HepG2 (cell line): Measurements from ENCODE around the gene GMPPB. TPM values are rescaled to one million over a fixed set of nuclear protein-coding genes. Genes with fewer than 3 reads are reported as not detected.

ENCODE experiments used
- ATAC-seq: fragments of 200-7000 bp; cut with Tn5 transposase; 3 replicates; pipeline ENCODE4 v1.9.1; 2020; ENCODE audit warnings: mild to moderate bottlenecking, moderate library complexity
- BruUV-seq: library from RNA; stranded (reverse); fragments of 400-500 nt; replicated peaks from 2 replicates; lab custom pipeline; 2021; lab: Mats Ljungman, UMichigan
- CTCF ChIA-PET: fragments of 300-600 bp; formaldehyde crosslinking; extraction: SDS; loops from one replicate; lab custom pipeline; 2021; ENCODE audit warnings: low total read pairs, inconsistent platforms, low intra/inter-chr PET ratio; lab: Yijun Ruan, JAX
- POLR2A ChIA-PET: fragments of 350-600 bp; sonication (Branson Sonifier 250); formaldehyde crosslinking; loops from one replicate; lab custom pipeline; 2020; ENCODE audit warnings: antibody characterized with exemption, inconsistent platforms; lab: Yijun Ruan, JAX
- DNase-seq: peaks from one replicate; pipeline ENCODE4 v3.0.0-alpha.2; 2015; ENCODE audit warnings: low spot score
- FAIRE-seq: peaks from 3 replicates; lab custom pipeline; 2011; peaks lifted over from hg19 to GRCh38; lab: Jason Lieb, UNC
- H2AFZ ChIP-seq: one replicate; pipeline ENCODE4 v1.6.1; 2011; ENCODE audit warnings: low read length, inconsistent platforms
- H3K27ac ChIP-seq: fragments of 300-600 bp; 3 replicates; pipeline ENCODE4 v1.8.0; 2011; ENCODE audit warnings: mixed run types, mild to moderate bottlenecking, mixed read lengths, low read length, inconsistent platforms; ENCODE audit not compliant: insufficient read depth; ENCODE audit errors: extremely low read length
- H3K27me3 ChIP-seq, 2 experiments: fragments of 200-600 bp in 1 of 2; 2 replicates in 1 of 2; 3 replicates in 1 of 2; pipeline versions ENCODE4 v1.6.0 to v1.8.0; 2011; ENCODE audit warnings: low read length in 2 of 2, mild to moderate bottlenecking in 2 of 2, moderate library complexity in 2 of 2, inconsistent platforms in 1 of 2; ENCODE audit not compliant: insufficient read depth in 2 of 2, control insufficient read depth in 1 of 2
- H3K36me3 ChIP-seq, 2 experiments: fragments of 200-600 bp in 1 of 2; replicated peaks in 1 of 2; 2 replicates in 1 of 2; 3 replicates in 1 of 2; pipeline versions ENCODE4 v1.5.1 to v1.8.0; 2011; ENCODE audit warnings: low read length in 2 of 2, inconsistent platforms in 1 of 2; ENCODE audit not compliant: insufficient read depth in 2 of 2, control insufficient read depth in 1 of 2
- H3K4me1 ChIP-seq: 2 replicates; pipeline ENCODE4 v1.5.1; 2012; ENCODE audit warnings: low read length, inconsistent platforms; ENCODE audit not compliant: insufficient read depth
- H3K4me2 ChIP-seq: 2 replicates; pipeline ENCODE4 v1.6.0; 2011; ENCODE audit warnings: low read depth, low read length, inconsistent platforms
- H3K4me3 ChIP-seq, 3 experiments: fragments of 200-600 bp in 1 of 3; sonication (generic), shearing (Covaris generic) in 1 of 3; replicated peaks in 1 of 3; 2 replicates each; pipeline ENCODE4 v1.5.1; 2011 to 2016; ENCODE audit warnings: low read length in 3 of 3, inconsistent platforms in 2 of 3, low read depth in 2 of 3, mild to moderate bottlenecking in 2 of 3, control low read depth in 1 of 3, mixed read lengths in 1 of 3; ENCODE audit not compliant: insufficient read depth in 1 of 3
- H3K79me2 ChIP-seq: one replicate; pipeline ENCODE4 v1.6.1; 2011; ENCODE audit warnings: low read length, inconsistent platforms; ENCODE audit not compliant: insufficient read depth
- H3K9ac ChIP-seq: 2 replicates; pipeline ENCODE4 v1.6.0; 2011; ENCODE audit warnings: mild to moderate bottlenecking, low read depth, low read length, inconsistent platforms; ENCODE audit not compliant: insufficient read depth
- H3K9me3 ChIP-seq: 2 replicates; pipeline ENCODE4 v1.5.1; 2012; ENCODE audit warnings: mild to moderate bottlenecking, low read length
- H4K20me1 ChIP-seq: 2 replicates; pipeline ENCODE4 v1.6.0; 2011; ENCODE audit warnings: inconsistent platforms, mild to moderate bottlenecking, low read length, moderate library complexity; ENCODE audit not compliant: insufficient read depth
- BRCA1 ChIP-seq: sonication (generic); formaldehyde crosslinking; IDR thresholded peaks from 2 replicates; pipeline ENCODE4 v1.4.0; 2020; ENCODE audit warnings: missing genetic modification reagents
- FIP1L1 ChIP-seq: fragments of 200-400 bp; formaldehyde crosslinking; IDR thresholded peaks from 2 replicates; pipeline ENCODE4 v1.6.1; 2018; ENCODE audit warnings: low read depth, mild to moderate bottlenecking, low read length, moderate library complexity, borderline replicate concordance; ENCODE audit not compliant: insufficient read depth
- LCORL ChIP-seq, 2 experiments: fragments of 450-650 bp in 1 of 2; sonication (generic) in 1 of 2; formaldehyde crosslinking in 1 of 2; IDR thresholded peaks; 2 replicates each; pipeline versions ENCODE4 v1.5.0 to v1.6.1; 2017 to 2020; ENCODE audit warnings: antibody characterized with exemption in 1 of 2, missing genetic modification reagents in 1 of 2
- MATR3 ChIP-seq: sonication (generic); formaldehyde crosslinking; IDR thresholded peaks from 2 replicates; pipeline ENCODE4 v1.4.0; 2020; ENCODE audit warnings: missing genetic modification reagents
- MAZ ChIP-seq, 2 experiments: sonication (generic) in 1 of 2; formaldehyde crosslinking in 1 of 2; IDR thresholded peaks; 2 replicates each; pipeline versions ENCODE4 v1.5.0 to v1.6.1; 2012 to 2020; ENCODE audit warnings: low read depth in 2 of 2, mild to moderate bottlenecking in 2 of 2, borderline replicate concordance in 1 of 2, improper control_type of control experiment in 1 of 2, low read length in 1 of 2, missing genetic modification reagents in 1 of 2, moderate library complexity in 1 of 2
- MBD4 ChIP-seq: IDR thresholded peaks from 2 replicates; pipeline ENCODE4 v1.6.1; 2012; ENCODE audit warnings: low read length, inconsistent platforms, borderline replicate concordance
- NR2F6 ChIP-seq, 2 experiments: IDR thresholded peaks; 2 replicates each; pipeline ENCODE4 v1.6.1; 2016; ENCODE audit warnings: antibody characterized with exemption in 1 of 2, mild to moderate bottlenecking in 1 of 2
- PHF5A ChIP-seq: IDR thresholded peaks from one replicate; pipeline ENCODE4 v1.6.1; 2018; ENCODE audit warnings: low read depth, missing genetic modification reagents; ENCODE audit not compliant: unreplicated experiment
- REL ChIP-seq: sonication (generic); formaldehyde crosslinking; conservative IDR thresholded peaks from 2 replicates; pipeline ENCODE4 v1.8.0; 2022; ENCODE audit warnings: mild to moderate bottlenecking, missing genetic modification reagents, moderate library complexity
- RXRA ChIP-seq: sonication (generic); formaldehyde crosslinking; IDR thresholded peaks from 2 replicates; pipeline ENCODE4 v1.5.1; 2020; ENCODE audit warnings: missing genetic modification reagents
- SP140L ChIP-seq: sonication (generic); formaldehyde crosslinking; IDR thresholded peaks from 2 replicates; pipeline ENCODE4 v1.4.0; 2020; ENCODE audit warnings: missing genetic modification reagents, borderline replicate concordance
- SP5 ChIP-seq: IDR thresholded peaks from 2 replicates; pipeline ENCODE4 v1.6.1; 2016; ENCODE audit warnings: low read depth, borderline replicate concordance
- TOPORS ChIP-seq: sonication (generic); formaldehyde crosslinking; IDR thresholded peaks from 2 replicates; pipeline ENCODE4 v1.8.0; 2023; ENCODE audit warnings: mild to moderate bottlenecking, missing genetic modification reagents
- ZFP91 ChIP-seq: sonication (generic); formaldehyde crosslinking; IDR thresholded peaks from 2 replicates; pipeline ENCODE4 v1.9.0; 2022; ENCODE audit warnings: missing genetic modification reagents, mild to moderate bottlenecking, borderline replicate concordance
- ZFYVE20 ChIP-seq: sonication (generic); formaldehyde crosslinking; IDR thresholded peaks from 2 replicates; pipeline ENCODE4 v1.8.0; 2023; ENCODE audit warnings: low read depth, mild to moderate bottlenecking, moderate library complexity, missing genetic modification reagents, borderline replicate concordance
- ZNF121 ChIP-seq: sonication (generic); formaldehyde crosslinking; IDR thresholded peaks from 2 replicates; pipeline ENCODE4 v1.5.0; 2020; ENCODE audit warnings: mild to moderate bottlenecking, missing genetic modification reagents
- ZNF274 ChIP-seq: sonication (generic); formaldehyde crosslinking; IDR thresholded peaks from 2 replicates; pipeline ENCODE4 v1.5.1; 2020; ENCODE audit warnings: mild to moderate bottlenecking, missing genetic modification reagents
- ZNF350 ChIP-seq: sonication (generic); formaldehyde crosslinking; IDR thresholded peaks from 2 replicates; pipeline ENCODE4 v1.4.0; 2020; ENCODE audit warnings: mild to moderate bottlenecking, low read depth, missing genetic modification reagents, borderline replicate concordance
- ZNF768 ChIP-seq: sonication (generic); formaldehyde crosslinking; IDR thresholded peaks from 2 replicates; pipeline ENCODE4 v1.4.0; 2020; ENCODE audit warnings: missing genetic modification reagents
- ZNF841 ChIP-seq: sonication (generic); formaldehyde crosslinking; IDR thresholded peaks from 2 replicates; pipeline ENCODE4 v1.8.1; 2023; ENCODE audit warnings: missing genetic modification reagents, borderline replicate concordance
- WGBS: methylation state at CpG from one replicate; pipeline ENCODE4 v1.1.6; 2017; ENCODE audit warnings: low lambda C conversion rate; 5-methylcytosine and 5-hydroxymethylcytosine counted together
- in situ Hi-C: cut with HindIII; loops from 2 replicates; pipeline ENCODE4 v1.10.0; 2017; ENCODE audit warnings: low pct_unique_long_range_greater_than_20kb; ENCODE audit not compliant: extremely low pct_ligation_motif_present
- intact Hi-C: fragments of 100-400 bp; cut with micrococcal nuclease; formaldehyde crosslinking; loops from one replicate; pipeline ENCODE4 v1.10.0; 2022; ENCODE audit not compliant: unreplicated experiment
- polyA plus RNA-seq, 8 experiments: library from polyadenylated mRNA; depleted of rRNA in 3 of 8; stranded (reverse) in 7 of 8; unstranded in 1 of 8; fragments of >200 nt; fragmentation: Illumina TruSeq in 4 of 8; extraction: Trizol in 4 of 8; gene quantifications; 2 replicates each; pipeline versions ENCODE4 v1.2.1 to v1.2.3, GENCODE V29; 2011 to 2016; ENCODE audit warnings: low read depth in 4 of 8, missing spikeins in 1 of 8, mixed read lengths in 1 of 8; ENCODE audit not compliant: insufficient read depth in 1 of 8
- total RNA-seq, 5 experiments: library from RNA; depleted of rRNA; stranded (reverse); fragments of >200 nt; fragmentation: Illumina TruSeq; extraction: Trizol; gene quantifications; 2 replicates each; pipeline ENCODE4 v1.2.3, GENCODE V29; 2016; ENCODE audit warnings: low read depth in 1 of 5

GMPPB gene
- total and polyA plus RNA-seq, 2 of the 13 experiments (the other 11 are each of a cell fraction or from before 2014, with no cell fraction given) = 6.5 to 23.1 TPM

GRCh38 chr3:49671291-49672288 lies 52.2 kb downstream of the GMPPB start:
- Histone ChIP-seq H3K4me3 (peak overlapping the region in 1 of 3 experiments; percentile 32; a peak in 1 of 6 replicates), H3K27ac (peak overlapping the region; percentile 57), H3K36me3 (peaks cover 4 to 10% of the 10 kb centered on the region in 2 experiments; a peak in 4 of 5 replicates), H3K9ac (no peak overlapping the region; the same call in 1 of the 2 replicates), H3K4me2 (peak overlapping the region; percentile 68), H3K79me2 (peaks cover 17% of the 10 kb centered on the region), H2AFZ (no peak overlapping the region), H4K20me1 (no peaks in the 10 kb centered on the region), H3K9me3 (no peaks in the 10 kb centered on the region), H3K27me3 (no peaks in the 10 kb centered on the region), H3K4me1 (peaks cover 86% of the 10 kb centered on the region)
- BruUV-seq = no TSS peak
- WGBS = 23% methylated on average over 10 of the region's 11 CpGs
- peak; percentile 18 for ATAC-seq
- ChIA-PET CTCF (interaction anchor here (1.2 to 2.7 kb wide), 3 partner anchors 105 to 217 kb away, joined by 5 to 31 read pairs (median 10); no protein-coding TSS in a partner anchor), POLR2A (interaction anchor here (0.6 to 3.3 kb wide), 10 partner anchors 17 to 954 kb away, joined by 3 to 98 read pairs (median 4); partner anchors contain the start of genes DAG1, MST1, RNF123 and USP4)
- in situ Hi-C loops = loop anchor here (5.0 to 10.0 kb wide), 2 partner anchors 107 to 134 kb away; no protein-coding TSS in a partner anchor
- DNase-seq = peak; percentile 76
- intact Hi-C loops = loop anchor here (1.0 to 5.0 kb wide), 4 partner anchors 64 to 217 kb away; no protein-coding TSS in a partner anchor
- peak; percentile 92 for FAIRE-seq
- TF ChIP-seq ZFP91 (CRISPR knock-in tag) (peak; percentile 3; the same call in 1 of the 2 replicates), ZFYVE20 (CRISPR knock-in tag) (no peak), ZNF350 (CRISPR knock-in tag) (peak; percentile 49; the same call in 1 of the 2 replicates), MAZ (IDR thresholded peaks at IDR 0.05; ENCODE audit: borderline replicate concordance, low read depth, low read length) (0 out of 2 replicates have a peak, but pooled peaks have one; percentile 18), MAZ (CRISPR knock-in tag; IDR thresholded peaks at IDR 0.05; ENCODE audit: low read depth) (peak; percentile 76; the same call in 1 of the 2 replicates), LCORL (IDR thresholded peaks at IDR 0.05) (no peak), LCORL (CRISPR knock-in tag; IDR thresholded peaks at IDR 0.05) (0 out of 2 replicates have a peak, but pooled peaks have one; percentile 41), SP5 (CRISPR knock-in tag) (peak; percentile 90), ZNF121 (no peak; the same call in 1 of the 2 replicates), MBD4 (no peak), ZNF274 (peak; percentile 55; the same call in 1 of the 2 replicates), REL (CRISPR knock-in tag) (no peak), RXRA (peak; percentile 89), NR2F6 (IDR thresholded peaks at IDR 0.05) (peak; percentile 66), NR2F6 (CRISPR knock-in tag; IDR thresholded peaks at IDR 0.05) (peak; percentile 82), PHF5A (CRISPR knock-in tag) (peak; percentile 34), MATR3 (no peak), FIP1L1 (no peak), TOPORS (CRISPR knock-in tag) (no peak; the same call in 1 of the 2 replicates), ZNF768 (CRISPR knock-in tag) (peak; percentile 80), SP140L (no peak), ZNF841 (no peak), BRCA1 (CRISPR knock-in tag) (peak; percentile 62; the same call in 1 of the 2 replicates)
